PC-3 (cell line): ENCODE results near the gene CTXN1. TPM values are rescaled to one million over a fixed set of nuclear protein-coding genes. Genes with fewer than 3 reads are reported as not detected.

Experiments
- ATAC-seq: fragments of 200-7000 bp; cut with Tn5 transposase; 2 replicates; pipeline ENCODE4 v1.9.1; 2020; ENCODE audit warnings: mild to moderate bottlenecking, moderate library complexity
- BruUV-seq: library from RNA; stranded (reverse); fragments of 400-500 nt; replicated peaks from 2 replicates; lab custom pipeline; 2021; lab: Mats Ljungman, UMichigan
- CTCF ChIA-PET: fragments of 300-600 bp; sonication (Branson Sonifier 250); formaldehyde crosslinking; loops from one replicate; lab custom pipeline; 2022; ENCODE audit warnings: antibody characterized with exemption; lab: Charles Lee
- POLR2A ChIA-PET: fragments of 300-600 bp; sonication (Branson Sonifier 250); formaldehyde crosslinking; loops from one replicate; lab custom pipeline; 2022; ENCODE audit warnings: antibody characterized with exemption; ENCODE audit not compliant: unreplicated experiment; lab: Charles Lee
- DNase-seq: peaks from one replicate; pipeline ENCODE4 v3.0.0-alpha.2; 2015
- H2AFZ ChIP-seq: fragments of 300-600 bp; sonication (generic); 2 replicates; pipeline ENCODE4 v1.6.0; 2016; ENCODE audit warnings: antibody characterized with exemption, low read length
- H3F3A ChIP-seq: fragments of 300-600 bp; sonication (generic); one replicate; pipeline ENCODE4 v1.6.0; 2017; ENCODE audit warnings: antibody characterized with exemption, low read length, control low read depth, mild to moderate bottlenecking; ENCODE audit not compliant: unreplicated experiment
- H3K27ac ChIP-seq: fragments of 300-600 bp; sonication (generic); 2 replicates; pipeline ENCODE4 v1.5.1; 2016; ENCODE audit warnings: mild to moderate bottlenecking, low read length
- H3K27me3 ChIP-seq: fragments of 300-600 bp; sonication (generic); 2 replicates; pipeline ENCODE4 v1.6.1; 2016; ENCODE audit warnings: low read length, mixed read lengths
- H3K36me3 ChIP-seq: fragments of 300-600 bp; sonication (generic); 2 replicates; pipeline ENCODE4 v1.6.1; 2016; ENCODE audit warnings: low read depth, mixed run types, low read length, mixed read lengths
- H3K4me1 ChIP-seq: fragments of 300-600 bp; sonication (generic); 2 replicates; pipeline ENCODE4 v1.5.1; 2016; ENCODE audit warnings: low read length; ENCODE audit not compliant: insufficient read depth
- H3K4me2 ChIP-seq: fragments of 300-600 bp; sonication (generic); 2 replicates; pipeline ENCODE4 v1.6.0; 2016; ENCODE audit warnings: low read length
- H3K4me3 ChIP-seq: fragments of 300-600 bp; sonication (generic); 2 replicates; pipeline ENCODE4 v1.5.1; 2016; ENCODE audit warnings: mild to moderate bottlenecking, low read length, mixed read lengths
- H3K79me2 ChIP-seq: fragments of 300-600 bp; sonication (generic); 2 replicates; pipeline ENCODE4 v1.6.1; 2017; ENCODE audit warnings: low read length, mixed read lengths
- H3K9ac ChIP-seq: fragments of 300-600 bp; sonication (generic); 2 replicates; pipeline ENCODE4 v1.6.0; 2016; ENCODE audit warnings: mild to moderate bottlenecking, low read length
- H3K9me2 ChIP-seq: fragments of 300-600 bp; sonication (generic); replicated peaks from 2 replicates; pipeline ENCODE4 v1.6.1; 2016; ENCODE audit warnings: mixed run types, low read length, mixed read lengths
- H3K9me3 ChIP-seq: fragments of 300-600 bp; sonication (generic); 2 replicates; pipeline ENCODE4 v1.6.1; 2016; ENCODE audit warnings: low read length, mixed read lengths
- H4K20me1 ChIP-seq: fragments of 300-600 bp; sonication (generic); 2 replicates; pipeline ENCODE4 v1.6.1; 2016; ENCODE audit warnings: low read length, mixed read lengths
- CTCF ChIP-seq: fragments of 300-600 bp; sonication (generic); conservative IDR thresholded peaks from 2 replicates; pipeline ENCODE4 v1.5.1; 2017; ENCODE audit warnings: antibody characterized with exemption, low read depth, mild to moderate bottlenecking, low read length
- EZH2 ChIP-seq: fragments of 300-600 bp; sonication (generic); IDR thresholded peaks from one replicate; pipeline ENCODE4 v1.6.1; 2017; ENCODE audit warnings: antibody characterized with exemption, mild to moderate bottlenecking, low read length; ENCODE audit not compliant: unreplicated experiment
- EZH2phosphoT487 ChIP-seq: fragments of 300-600 bp; sonication (generic); IDR thresholded peaks from 2 replicates; pipeline ENCODE4 v1.6.1; 2018; ENCODE audit warnings: mild to moderate bottlenecking, antibody characterized with exemption, low read length, borderline replicate concordance
- intact Hi-C: fragments of 100-400 bp; cut with micrococcal nuclease; formaldehyde crosslinking; loops from 2 replicates; pipeline ENCODE4 v1.9.0; 2023
- total RNA-seq: library from RNA; depleted of rRNA; stranded (reverse); fragments of >200 nt; gene quantifications from 2 replicates; pipeline ENCODE4 v1.2.3, GENCODE V29; 2014

Gene CTXN1
- total RNA-seq, 1 experiment from 2014 or later = 11.4 TPM

- Histone ChIP-seq H3K27me3 (no peaks in the 10 kb centered on the region), H3K27ac (peak overlapping the region; percentile 7; the same call in 1 of the 2 replicates)
- intact Hi-C loops = loop anchor here (2.0 kb wide), 1 partner anchor 14 kb away; the partner anchor contains the start of gene MAP2K7
Observed at GRCh38 chr19:7888826-7889217, 37.1 kb downstream of the CTXN1 start.

DNA sequence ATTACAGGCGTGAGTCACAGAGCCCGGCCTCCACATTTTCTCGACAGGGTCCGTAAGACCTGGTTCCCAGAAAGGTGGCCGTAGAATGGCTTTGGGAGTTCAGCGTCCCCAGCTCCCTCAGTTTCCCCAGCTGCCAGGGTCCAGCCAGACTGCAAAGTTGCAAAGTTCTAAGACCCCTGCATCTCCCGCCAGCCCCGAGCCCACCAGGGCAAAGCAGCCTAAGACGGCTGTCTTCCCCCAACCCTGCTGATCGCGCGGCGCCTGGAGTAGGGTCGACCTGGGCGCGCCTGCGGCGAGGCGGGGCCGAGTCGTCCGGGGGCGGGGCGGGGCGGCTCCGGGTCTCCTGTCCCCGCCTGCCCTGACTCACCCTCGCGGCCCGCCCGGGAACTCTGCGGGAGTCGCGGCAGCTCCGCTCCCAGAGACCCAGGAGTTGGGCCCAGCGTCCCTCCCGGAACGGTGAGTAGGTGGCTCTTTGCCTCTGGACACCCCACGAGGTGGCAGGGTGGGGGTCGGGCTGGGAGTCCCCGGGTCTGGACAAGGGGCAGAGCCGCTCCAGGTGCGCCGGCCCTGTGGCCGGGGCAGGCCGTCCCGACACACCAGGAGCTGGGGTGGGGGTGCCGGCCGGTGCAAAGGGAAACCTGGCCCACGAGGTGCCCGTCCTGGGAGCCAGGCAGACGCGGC is 37.6 kb downstream of the CTXN1 start, which contains the start of gene LRRC8E:
LRRC8E (plus strand) TSS at position 366 of the 681 bp plus-strand sequence. CDS start 7,094 bp downstream, outside the sequence.
- Histone ChIP-seq H3K4me3 (peak within 1 kb of the TSS; percentile 90), H3K79me2 (peaks cover 42% of the 10 kb centered on the region), H3K36me3 (no peaks in the 10 kb centered on the region), H2AFZ (peak within 1 kb of the TSS; percentile 89), H3K9me3 (no peaks in the 10 kb centered on the region), H3K4me1 (peaks cover 14% of the 10 kb centered on the region), H3K4me2 (peak within 1 kb of the TSS; percentile 95), H4K20me1 (no peaks in the 10 kb centered on the region), H3K9me2 (no peaks in the 10 kb centered on the region), H3K27ac (peak within 1 kb of the TSS; percentile 7; the same call in 1 of the 2 replicates), H3F3A (no peaks in the 10 kb centered on the region), H3K27me3 (no peaks in the 10 kb centered on the region), H3K9ac (peak within 1 kb of the TSS; percentile 90)
- DNase-seq (peak; percentile 87), ATAC-seq (peak; percentile 95)
- intact Hi-C loops = loop anchor here (2.0 kb wide), 1 partner anchor 15 kb away; the partner anchor contains the start of gene MAP2K7
- ChIA-PET POLR2A (interaction anchor here (0.6 kb wide), 3 partner anchors 15 to 32 kb away, joined by 3 to 4 read pairs (median 3); partner anchors contain the start of gene MAP2K7), CTCF (interaction anchor here (2.1 kb wide), 1 partner anchor 19 kb away, joined by 13 read pairs; no protein-coding TSS in a partner anchor)
- BruUV-seq = no TSS peak
- no peak for TF ChIP-seq EZH2phosphoT487
- TF ChIP-seq CTCF = no peak
- no peak for TF ChIP-seq EZH2

More at GRCh38 chr19:7888826-7889217, 37.1 kb downstream of the CTXN1 start:
- Histone ChIP-seq H3K4me2 (peak overlapping the region; percentile 95), H2AFZ (peak overlapping the region; percentile 89), H3K9me2 (no peaks in the 10 kb centered on the region), H3K79me2 (peaks cover 46% of the 10 kb centered on the region), H3K4me3 (peak overlapping the region; percentile 90), H3K9ac (peak overlapping the region; percentile 90), H3F3A (no peaks in the 10 kb centered on the region), H4K20me1 (no peaks in the 10 kb centered on the region), H3K36me3 (0 out of 2 replicates have a peak, but pooled peaks cover 2% of the 10 kb centered on the region), H3K4me1 (peaks cover 17% of the 10 kb centered on the region), H3K9me3 (no peaks in the 10 kb centered on the region)
- BruUV-seq = TSS peak; percentile 84
- no peak for DNase-seq
- POLR2A ChIA-PET = interaction anchor here (0.6 kb wide), 2 partner anchors 15 to 30 kb away, joined by 3 to 4 read pairs; partner anchors contain the start of gene MAP2K7
- peak; percentile 6; the same call in 1 of the 2 replicates for ATAC-seq
- CTCF ChIA-PET = interaction anchor here (2.1 kb wide), 1 partner anchor 19 kb away, joined by 13 read pairs; no protein-coding TSS in a partner anchor
- TF ChIP-seq EZH2phosphoT487 (no peak), EZH2 (no peak), CTCF (no peak)
